Measurements from ENCODE around the gene SGCE. TPM values are rescaled to one million over a fixed set of nuclear protein-coding genes. Genes with fewer than 3 reads are reported as not detected.

Gene SGCE
- total and polyA plus RNA-seq, 2 experiments from 2014 or later, result 46.1 to 54.8 TPM

DNA sequence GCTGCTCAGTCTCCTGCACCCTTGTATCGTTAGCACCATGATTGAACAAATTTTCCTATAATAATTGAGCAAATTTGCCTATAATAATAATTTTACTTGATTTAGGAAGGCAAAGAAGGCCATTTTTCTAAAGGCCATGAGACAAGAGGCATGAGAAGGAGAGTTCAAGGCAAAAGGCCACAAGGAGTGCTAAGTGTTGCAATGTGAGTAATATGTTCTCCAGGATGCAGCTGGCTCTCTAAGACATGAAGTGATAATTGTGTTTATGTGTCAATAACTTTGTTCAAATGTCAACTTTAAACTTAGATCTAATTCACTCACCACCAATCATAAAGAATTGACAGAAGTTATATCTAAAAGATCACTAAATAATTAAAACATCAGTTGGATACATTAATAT, 53.8 kb downstream of the SGCE start:
- H3K27me3 Mint-ChIP-seq (ENCODE audit: insufficient read depth, low read depth, poor library complexity), result no peaks in the 10 kb centered on the region
- TF ChIP-seq NANOG (IDR thresholded peaks at IDR 0.05; ENCODE audit: borderline replicate concordance) (no peak), POLR2AphosphoS5 (IDR thresholded peaks at IDR 0.05; ENCODE audit: low read depth) (no peak), ZNF331 (CRISPR knock-in tag; IDR thresholded peaks at IDR 0.05; ENCODE audit: low read depth) (no peak)
- H3K4me3 Mint-ChIP-seq, result no peak overlapping the region
- Histone ChIP-seq H3K27ac (ENCODE audit: low read depth) (no peak overlapping the region), H3K9me2 (ENCODE audit: insufficient read depth) (no peaks in the 10 kb centered on the region), H3F3A (replicated peaks; ENCODE audit: low read depth) (no peaks in the 10 kb centered on the region), H3K4me3 (no peak overlapping the region), H3K27me3 (ENCODE audit: insufficient read depth) (no peaks in the 10 kb centered on the region), H3K36me3 (ENCODE audit: insufficient read depth) (no peaks in the 10 kb centered on the region; the same call in 1 of the 2 replicates), H4K20me1 (replicated peaks; ENCODE audit: insufficient read depth) (no peaks in the 10 kb centered on the region), H3K79me2 (replicated peaks; ENCODE audit: insufficient read depth) (no peaks in the 10 kb centered on the region), H3K4me2 (no peak overlapping the region), H2AFZ (no peak overlapping the region), H3K4me1 (ENCODE audit: insufficient read depth) (0 out of 2 replicates have a peak, but pooled peaks cover 6% of the 10 kb centered on the region)
- ATAC-seq, result no peak
- no peaks in the 10 kb centered on the region; the same call in 2 of the 3 replicates for H3K9me3 Mint-ChIP-seq
- DNase-seq (ENCODE audit: low spot score), result no peak
- no peak overlapping the region for H3K27ac Mint-ChIP-seq
- H3K4me1 Mint-ChIP-seq, result peaks cover 3% of the 10 kb centered on the region; the same call in 1 of the 3 replicates
- H3K36me3 Mint-ChIP-seq (ENCODE audit: low read depth), result no peaks in the 10 kb centered on the region

DNA sequence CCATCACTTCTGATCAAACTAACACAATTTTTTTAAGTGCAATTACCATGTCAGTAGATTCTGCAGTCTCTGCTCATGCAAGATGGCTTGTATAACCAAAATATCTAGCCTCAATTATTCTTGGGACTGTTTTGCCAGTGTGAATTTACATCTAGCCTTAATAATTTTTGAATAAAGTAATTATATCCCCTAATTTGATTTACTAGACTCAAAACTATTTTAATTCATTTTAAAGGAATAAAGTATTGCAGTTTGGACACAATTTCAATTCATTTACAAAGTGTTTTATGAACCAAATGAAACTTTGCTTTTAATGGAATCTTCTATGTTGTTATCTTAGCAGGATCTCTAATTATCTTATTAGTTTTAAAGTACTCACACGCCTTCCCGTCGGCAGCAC, 55.7 kb downstream of the SGCE start:
- Mint-ChIP-seq H3K27me3 (ENCODE audit: insufficient read depth, low read depth, poor library complexity) (no peaks in the 10 kb centered on the region), H3K36me3 (ENCODE audit: low read depth) (no peaks in the 10 kb centered on the region), H3K9me3 (no peaks in the 10 kb centered on the region), H3K27ac (no peak overlapping the region), H3K4me3 (no peak overlapping the region), H3K4me1 (peaks cover 3% of the 10 kb centered on the region; the same call in 1 of the 3 replicates)
- Histone ChIP-seq H4K20me1 (replicated peaks; ENCODE audit: insufficient read depth) (no peaks in the 10 kb centered on the region), H2AFZ (no peak overlapping the region), H3F3A (replicated peaks; ENCODE audit: low read depth) (no peaks in the 10 kb centered on the region), H3K27ac (ENCODE audit: low read depth) (no peak overlapping the region), H3K4me2 (no peak overlapping the region), H3K36me3 (ENCODE audit: insufficient read depth) (no peaks in the 10 kb centered on the region; the same call in 1 of the 2 replicates), H3K27me3 (ENCODE audit: insufficient read depth) (no peaks in the 10 kb centered on the region), H3K79me2 (replicated peaks; ENCODE audit: insufficient read depth) (no peaks in the 10 kb centered on the region), H3K9me2 (ENCODE audit: insufficient read depth) (no peaks in the 10 kb centered on the region), H3K4me1 (ENCODE audit: insufficient read depth) (0 out of 2 replicates have a peak, but pooled peaks cover 6% of the 10 kb centered on the region), H3K4me3 (no peak overlapping the region)
- DNase-seq (ENCODE audit: low spot score) (no peak), ATAC-seq (no peak)
- TF ChIP-seq NANOG (IDR thresholded peaks at IDR 0.05; ENCODE audit: borderline replicate concordance) (no peak), EZH2phosphoT487 (IDR thresholded peaks at IDR 0.05; ENCODE audit: unreplicated experiment) (no peak), CREB1 (CRISPR knock-in tag; IDR thresholded peaks at IDR 0.05; ENCODE audit: low read depth) (no peak), POLR2AphosphoS5 (IDR thresholded peaks at IDR 0.05; ENCODE audit: low read depth) (no peak), STAT1 (IDR thresholded peaks at IDR 0.05; ENCODE audit: unreplicated experiment) (no peak), ZNF331 (CRISPR knock-in tag; IDR thresholded peaks at IDR 0.05; ENCODE audit: low read depth) (no peak), EZH2 (IDR thresholded peaks at IDR 0.05; ENCODE audit: low read depth, unreplicated experiment) (no peak), JUNB (IDR thresholded peaks at IDR 0.05; ENCODE audit: unreplicated experiment) (no peak), ZNF114 (CRISPR knock-in tag; IDR thresholded peaks at IDR 0.05) (no peak)
- TF ChIP-seq, protein P1, sequence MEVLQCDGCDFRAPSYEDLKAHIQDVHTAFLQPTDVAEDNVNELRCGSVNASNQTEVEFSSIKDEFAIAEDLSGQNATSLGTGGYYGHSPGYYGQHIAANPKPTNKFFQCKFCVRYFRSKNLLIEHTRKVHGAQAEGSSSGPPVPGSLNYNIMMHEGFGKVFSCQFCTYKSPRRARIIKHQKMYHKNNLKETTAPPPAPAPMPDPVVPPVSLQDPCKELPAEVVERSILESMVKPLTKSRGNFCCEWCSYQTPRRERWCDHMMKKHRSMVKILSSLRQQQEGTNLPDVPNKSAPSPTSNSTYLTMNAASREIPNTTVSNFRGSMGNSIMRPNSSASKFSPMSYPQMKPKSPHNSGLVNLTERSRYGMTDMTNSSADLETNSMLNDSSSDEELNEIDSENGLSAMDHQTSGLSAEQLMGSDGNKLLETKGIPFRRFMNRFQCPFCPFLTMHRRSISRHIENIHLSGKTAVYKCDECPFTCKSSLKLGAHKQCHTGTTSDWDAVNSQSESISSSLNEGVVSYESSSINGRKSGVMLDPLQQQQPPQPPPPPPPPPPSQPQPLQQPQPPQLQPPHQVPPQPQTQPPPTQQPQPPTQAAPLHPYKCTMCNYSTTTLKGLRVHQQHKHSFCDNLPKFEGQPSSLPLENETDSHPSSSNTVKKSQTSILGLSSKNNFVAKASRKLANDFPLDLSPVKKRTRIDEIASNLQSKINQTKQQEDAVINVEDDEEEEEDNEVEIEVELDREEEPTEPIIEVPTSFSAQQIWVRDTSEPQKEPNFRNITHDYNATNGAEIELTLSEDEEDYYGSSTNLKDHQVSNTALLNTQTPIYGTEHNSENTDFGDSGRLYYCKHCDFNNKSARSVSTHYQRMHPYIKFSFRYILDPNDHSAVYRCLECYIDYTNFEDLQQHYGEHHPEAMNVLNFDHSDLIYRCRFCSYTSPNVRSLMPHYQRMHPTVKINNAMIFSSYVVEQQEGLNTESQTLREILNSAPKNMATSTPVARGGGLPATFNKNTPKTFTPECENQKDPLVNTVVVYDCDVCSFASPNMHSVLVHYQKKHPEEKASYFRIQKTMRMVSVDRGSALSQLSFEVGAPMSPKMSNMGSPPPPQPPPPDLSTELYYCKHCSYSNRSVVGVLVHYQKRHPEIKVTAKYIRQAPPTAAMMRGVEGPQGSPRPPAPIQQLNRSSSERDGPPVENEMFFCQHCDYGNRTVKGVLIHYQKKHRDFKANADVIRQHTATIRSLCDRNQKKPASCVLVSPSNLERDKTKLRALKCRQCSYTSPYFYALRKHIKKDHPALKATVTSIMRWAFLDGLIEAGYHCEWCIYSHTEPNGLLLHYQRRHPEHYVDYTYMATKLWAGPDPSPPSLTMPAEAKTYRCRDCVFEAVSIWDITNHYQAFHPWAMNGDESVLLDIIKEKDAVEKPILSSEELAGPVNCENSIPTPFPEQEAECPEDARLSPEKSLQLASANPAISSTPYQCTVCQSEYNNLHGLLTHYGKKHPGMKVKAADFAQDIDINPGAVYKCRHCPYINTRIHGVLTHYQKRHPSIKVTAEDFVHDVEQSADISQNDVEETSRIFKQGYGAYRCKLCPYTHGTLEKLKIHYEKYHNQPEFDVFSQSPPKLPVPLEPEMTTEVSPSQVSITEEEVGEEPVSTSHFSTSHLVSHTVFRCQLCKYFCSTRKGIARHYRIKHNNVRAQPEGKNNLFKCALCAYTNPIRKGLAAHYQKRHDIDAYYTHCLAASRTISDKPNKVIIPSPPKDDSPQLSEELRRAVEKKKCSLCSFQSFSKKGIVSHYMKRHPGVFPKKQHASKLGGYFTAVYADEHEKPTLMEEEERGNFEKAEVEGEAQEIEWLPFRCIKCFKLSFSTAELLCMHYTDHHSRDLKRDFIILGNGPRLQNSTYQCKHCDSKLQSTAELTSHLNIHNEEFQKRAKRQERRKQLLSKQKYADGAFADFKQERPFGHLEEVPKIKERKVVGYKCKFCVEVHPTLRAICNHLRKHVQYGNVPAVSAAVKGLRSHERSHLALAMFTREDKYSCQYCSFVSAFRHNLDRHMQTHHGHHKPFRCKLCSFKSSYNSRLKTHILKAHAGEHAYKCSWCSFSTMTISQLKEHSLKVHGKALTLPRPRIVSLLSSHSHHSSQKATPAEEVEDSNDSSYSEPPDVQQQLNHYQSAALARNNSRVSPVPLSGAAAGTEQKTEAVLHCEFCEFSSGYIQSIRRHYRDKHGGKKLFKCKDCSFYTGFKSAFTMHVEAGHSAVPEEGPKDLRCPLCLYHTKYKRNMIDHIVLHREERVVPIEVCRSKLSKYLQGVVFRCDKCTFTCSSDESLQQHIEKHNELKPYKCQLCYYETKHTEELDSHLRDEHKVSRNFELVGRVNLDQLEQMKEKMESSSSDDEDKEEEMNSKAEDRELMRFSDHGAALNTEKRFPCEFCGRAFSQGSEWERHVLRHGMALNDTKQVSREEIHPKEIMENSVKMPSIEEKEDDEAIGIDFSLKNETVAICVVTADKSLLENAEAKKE (CRISPR knock-in tag; IDR thresholded peaks at IDR 0.05), result no peak
- TF ChIP-seq, protein P2, sequence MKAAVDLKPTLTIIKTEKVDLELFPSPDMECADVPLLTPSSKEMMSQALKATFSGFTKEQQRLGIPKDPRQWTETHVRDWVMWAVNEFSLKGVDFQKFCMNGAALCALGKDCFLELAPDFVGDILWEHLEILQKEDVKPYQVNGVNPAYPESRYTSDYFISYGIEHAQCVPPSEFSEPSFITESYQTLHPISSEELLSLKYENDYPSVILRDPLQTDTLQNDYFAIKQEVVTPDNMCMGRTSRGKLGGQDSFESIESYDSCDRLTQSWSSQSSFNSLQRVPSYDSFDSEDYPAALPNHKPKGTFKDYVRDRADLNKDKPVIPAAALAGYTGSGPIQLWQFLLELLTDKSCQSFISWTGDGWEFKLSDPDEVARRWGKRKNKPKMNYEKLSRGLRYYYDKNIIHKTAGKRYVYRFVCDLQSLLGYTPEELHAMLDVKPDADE (IDR thresholded peaks at IDR 0.05), result no peak
- TF ChIP-seq, protein P3, sequence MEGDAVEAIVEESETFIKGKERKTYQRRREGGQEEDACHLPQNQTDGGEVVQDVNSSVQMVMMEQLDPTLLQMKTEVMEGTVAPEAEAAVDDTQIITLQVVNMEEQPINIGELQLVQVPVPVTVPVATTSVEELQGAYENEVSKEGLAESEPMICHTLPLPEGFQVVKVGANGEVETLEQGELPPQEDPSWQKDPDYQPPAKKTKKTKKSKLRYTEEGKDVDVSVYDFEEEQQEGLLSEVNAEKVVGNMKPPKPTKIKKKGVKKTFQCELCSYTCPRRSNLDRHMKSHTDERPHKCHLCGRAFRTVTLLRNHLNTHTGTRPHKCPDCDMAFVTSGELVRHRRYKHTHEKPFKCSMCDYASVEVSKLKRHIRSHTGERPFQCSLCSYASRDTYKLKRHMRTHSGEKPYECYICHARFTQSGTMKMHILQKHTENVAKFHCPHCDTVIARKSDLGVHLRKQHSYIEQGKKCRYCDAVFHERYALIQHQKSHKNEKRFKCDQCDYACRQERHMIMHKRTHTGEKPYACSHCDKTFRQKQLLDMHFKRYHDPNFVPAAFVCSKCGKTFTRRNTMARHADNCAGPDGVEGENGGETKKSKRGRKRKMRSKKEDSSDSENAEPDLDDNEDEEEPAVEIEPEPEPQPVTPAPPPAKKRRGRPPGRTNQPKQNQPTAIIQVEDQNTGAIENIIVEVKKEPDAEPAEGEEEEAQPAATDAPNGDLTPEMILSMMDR (conservative IDR thresholded peaks at IDR 0.05; ENCODE audit: low read depth in 2 of 2), result no peak

Measured in GM23338 (cell line).